NCI-H2107 (cell line): ENCODE results near the gene MYL12B.
"Not testable (repeated sequence)": the region's sequence is repeated elsewhere in the genome, so short reads cannot be mapped to it uniquely, and the experiment has no call there.

Experiments
- DNase-seq: peaks from one replicate; lab custom pipeline; 2025; lab: John Stamatoyannopoulos, UW

The MYL12B gene

DNA sequence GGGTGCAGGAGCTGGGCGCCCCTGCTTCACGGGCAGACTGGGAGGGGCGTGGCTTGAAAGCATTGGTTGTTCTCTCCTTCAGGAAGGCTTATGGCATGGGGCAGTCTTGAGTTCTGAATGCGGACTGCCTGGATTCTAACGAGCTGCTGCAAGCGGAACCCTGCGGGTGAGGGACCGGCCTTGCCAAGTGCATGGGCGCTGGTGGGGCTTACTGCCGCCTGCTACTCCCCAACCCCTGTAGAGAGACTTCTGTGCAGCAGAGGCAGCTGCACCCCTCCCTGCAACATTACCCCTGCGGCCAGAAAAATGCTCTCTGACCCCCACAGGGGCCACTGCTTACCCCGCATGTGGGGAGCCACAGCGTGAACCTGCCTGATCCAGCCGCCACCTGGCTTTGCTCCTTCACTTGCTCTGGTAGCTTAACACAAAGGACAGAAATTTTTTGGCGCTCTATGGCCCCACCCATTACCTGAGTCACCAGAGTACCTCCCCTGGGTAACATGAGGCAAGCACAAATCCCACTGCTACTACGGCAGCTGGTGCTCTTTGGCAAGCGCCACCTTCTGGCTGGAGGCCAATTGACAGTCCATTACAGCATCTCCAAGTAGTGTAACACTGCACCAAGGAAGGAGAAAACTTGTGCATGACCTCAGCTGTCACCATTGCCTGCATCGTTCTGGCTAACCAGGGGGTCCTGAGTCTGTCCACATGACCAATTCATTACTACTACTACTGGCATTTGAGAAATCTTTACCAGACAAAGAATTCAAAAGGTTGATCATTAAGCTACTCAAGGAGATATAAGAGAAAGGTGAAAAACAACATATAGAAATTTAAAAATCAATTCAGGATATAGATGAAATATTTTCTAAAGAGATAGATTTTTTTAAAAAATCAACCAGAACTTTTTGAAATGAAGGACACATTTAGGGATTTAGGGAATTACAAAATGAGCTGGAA lies 35.4 kb downstream of the MYL12B start:
- no peak for DNase-seq

DNA sequence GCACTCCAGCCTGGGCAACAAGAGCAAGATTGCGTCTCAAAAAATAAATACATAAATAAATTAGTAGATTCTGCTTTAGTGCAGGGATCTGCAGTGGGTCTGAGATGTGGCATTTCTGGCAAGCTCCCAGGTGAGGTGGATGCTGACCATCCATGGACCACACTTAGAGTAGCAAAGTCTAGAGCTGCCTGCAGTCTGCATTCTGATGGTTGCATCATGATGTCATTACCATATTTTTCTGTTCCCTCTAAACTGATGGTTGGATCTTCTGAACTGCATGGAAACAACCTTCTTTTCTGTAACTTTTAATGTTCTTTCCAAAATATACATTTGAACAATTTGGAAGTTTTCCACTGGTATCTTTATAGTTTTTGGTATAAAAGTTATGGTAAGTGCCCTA lies 42.9 kb downstream of the MYL12B start:
- DNase-seq = no peak

DNA sequence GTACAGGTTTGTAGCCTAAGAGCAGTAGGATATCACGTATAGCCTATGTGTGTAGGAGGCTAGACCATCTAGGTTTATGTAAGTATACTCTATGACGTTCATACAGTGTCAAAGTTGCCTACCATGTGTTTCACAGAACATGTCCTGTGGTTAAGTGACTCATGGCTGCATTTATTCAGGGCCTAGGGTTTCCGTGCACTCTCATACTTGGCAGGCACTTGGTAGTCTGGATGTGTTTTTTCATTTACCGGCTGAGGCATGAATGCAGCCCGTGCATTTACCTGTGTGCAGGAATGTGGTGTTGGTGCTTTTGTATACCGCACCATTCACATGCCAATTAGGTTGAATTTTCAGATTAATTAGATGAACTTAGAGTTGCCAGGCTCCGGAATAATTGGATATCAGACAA lies 43.4 kb downstream of the MYL12B start:
- no peak for DNase-seq

DNA sequence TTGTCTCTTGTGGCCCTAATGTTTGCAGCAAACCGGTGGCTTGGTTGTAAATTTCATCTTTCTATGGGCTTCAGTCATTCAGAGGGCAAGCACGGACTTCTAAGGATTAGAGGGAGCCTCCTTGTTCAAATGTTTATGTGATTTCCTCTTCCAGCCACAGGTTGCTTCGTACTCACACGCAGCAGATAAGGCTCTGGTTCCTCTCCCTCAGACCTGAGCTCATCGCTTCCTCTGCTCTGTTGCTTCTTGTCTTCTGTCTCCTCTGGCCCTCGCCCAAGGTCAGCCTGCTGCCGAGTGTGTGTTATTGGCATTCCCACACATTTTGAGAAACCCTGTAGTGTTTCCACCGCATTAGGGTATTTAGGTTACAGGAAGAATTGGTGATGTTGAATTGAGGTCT lies 44.0 kb downstream of the MYL12B start:
- no peak for DNase-seq

DNA sequence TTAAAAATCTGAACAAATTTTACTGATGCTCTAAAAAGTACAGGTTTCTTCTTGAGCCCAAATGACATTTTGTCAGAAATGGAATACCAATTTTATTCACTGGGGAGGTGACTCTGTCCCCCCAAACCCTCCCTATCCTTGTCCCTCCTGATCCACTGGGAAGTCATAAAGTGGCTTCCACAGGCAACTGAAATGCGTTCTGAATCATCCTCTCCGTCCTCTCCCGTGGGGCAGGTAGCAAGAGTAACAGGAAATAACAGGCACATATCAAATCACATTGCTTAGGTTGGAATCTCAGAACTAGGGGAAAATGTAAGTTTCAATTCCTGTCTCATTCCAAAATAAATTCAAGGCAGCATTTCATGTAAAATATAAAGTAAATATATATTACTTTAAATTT lies 44.5 kb downstream of the MYL12B start:
- no peak for DNase-seq

DNA sequence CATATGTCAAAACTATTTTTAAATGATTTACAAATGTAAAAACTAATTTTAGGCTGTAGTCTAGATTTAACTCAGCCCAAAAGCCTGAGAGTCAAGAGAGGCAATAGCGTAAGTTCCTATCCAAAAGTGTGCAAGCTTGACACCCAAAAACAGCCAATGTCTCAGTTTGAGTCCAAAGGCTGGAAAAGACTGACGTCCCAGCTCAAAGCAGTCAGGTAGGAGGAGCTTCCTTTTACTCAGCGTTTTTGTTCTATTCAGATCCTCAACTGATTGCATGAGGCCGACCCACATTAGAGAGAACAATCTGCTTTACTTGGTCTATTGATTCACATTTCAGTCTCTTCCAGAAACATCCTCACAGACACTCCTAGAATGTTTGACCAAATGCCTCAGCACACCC lies 51.8 kb downstream of the MYL12B start:
- no peak for DNase-seq

DNA sequence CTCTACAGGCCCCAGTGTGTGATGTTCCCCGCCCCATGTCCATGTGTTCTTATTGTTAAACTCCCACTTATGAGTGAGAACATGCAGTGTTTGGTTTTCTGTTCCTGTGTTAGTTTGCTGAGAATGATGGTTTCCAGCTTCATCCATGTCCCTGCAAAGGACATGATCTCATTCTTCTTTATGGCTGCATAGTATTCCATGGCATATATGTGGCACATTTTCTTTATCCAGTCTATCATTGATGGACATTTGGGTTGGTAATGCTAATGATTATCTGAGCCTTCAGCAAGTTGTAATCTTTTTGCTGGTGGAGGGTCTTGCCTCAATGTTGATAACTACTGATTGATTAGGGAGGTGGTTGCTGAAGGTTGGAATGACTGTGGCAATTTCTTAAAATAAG lies 53.4 kb downstream of the MYL12B start:
- DNase-seq = not testable (repeated sequence)

DNA sequence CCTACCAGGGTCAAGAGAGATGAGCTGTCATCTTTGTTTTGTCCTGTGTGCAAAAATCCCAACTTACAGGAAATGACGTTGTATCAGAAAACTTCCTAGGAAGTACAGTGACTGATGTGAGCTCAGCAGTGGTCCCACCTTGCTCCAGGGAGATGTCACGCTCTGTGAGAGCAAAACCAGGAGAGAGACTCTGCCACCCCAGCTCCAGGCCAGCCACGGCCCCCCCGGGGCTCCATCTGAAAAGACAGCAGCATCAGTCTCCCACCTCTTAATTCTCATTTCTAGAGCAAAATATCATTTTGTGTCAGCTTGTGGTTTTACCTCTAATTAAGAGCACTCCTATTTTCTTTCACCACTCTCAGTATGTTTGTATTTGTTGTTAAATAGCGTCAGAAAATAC lies 57.5 kb downstream of the MYL12B start:
- no peak for DNase-seq

DNA sequence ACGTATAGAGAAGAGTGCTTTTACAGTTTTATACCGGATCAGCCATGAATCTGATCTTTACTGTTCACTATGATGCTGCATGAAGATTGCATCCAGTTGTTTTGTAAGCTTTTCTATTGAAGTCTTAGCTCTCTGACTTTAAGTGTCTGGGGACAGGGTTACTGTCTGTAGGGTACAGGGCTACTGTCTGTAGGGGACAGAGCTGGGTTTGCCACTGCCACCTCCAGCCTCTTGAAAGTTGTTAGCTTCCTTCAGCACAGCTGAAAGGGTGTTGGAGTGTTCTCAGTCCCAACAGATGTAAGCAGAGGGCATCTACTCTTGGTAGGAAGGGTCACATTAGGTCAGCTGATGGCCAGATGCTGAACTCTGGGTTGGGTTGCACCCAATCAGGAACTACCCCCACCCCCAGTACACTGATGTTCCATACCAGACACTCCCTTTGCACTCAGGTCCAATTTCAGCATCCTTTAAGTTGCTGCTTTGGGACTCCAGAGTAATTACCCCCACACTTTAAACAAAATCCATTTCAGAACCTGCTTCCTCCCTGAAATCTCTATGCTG lies 58.0 kb downstream of the MYL12B start:
- no peak for DNase-seq

DNA sequence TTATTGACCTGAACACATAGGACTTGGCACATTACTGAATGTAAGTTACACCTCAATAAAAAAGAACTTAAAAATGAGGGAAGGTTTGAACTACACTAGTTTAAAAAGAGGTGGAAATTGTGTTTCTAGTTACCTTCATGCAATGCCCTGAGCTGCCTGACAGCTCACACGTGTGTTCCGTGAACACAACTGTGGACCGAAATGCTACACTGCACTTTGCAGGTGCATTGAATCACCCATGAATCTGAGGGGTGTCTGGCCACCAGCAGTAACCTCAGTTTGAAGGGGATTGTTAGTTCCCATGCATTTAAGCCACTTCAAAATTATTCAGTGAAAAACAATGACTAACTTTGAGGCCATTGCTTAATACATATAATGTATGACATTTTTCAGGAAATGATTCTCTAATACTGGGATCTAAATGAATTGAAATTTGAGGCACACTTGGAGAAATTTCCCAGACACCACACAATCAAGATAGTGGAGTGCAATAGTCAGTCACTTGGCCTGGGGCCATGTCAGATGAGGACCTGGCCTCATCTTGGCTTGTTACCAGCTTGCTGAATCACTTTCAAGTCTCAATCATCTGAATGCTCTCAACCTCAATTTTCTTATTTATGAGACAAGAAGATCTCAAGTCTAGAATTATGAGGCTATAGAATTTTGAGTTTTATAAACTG lies 59.3 kb downstream of the MYL12B start:
- no peak for DNase-seq

DNA sequence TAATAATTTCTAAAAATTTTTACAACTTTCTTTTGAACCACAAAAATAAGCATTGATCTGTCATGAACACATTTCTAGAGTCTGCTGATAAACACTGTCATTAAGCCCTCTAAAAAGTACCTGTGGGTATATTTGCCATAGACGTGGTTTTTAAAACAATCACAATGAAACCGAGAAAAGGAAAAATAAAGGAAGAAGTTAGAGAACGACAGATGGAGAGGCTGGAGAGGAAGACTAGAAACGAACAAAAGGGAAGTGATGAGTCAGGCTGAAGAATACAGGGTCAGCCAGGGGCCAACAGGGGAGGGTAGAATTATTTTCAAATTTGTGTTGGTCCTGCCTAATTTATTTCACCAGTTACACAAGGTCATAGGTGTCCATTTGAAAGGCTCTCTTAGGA lies 62.0 kb downstream of the MYL12B start:
- DNase-seq = no peak
